Measurements from ENCODE around the gene KRT6A. TPM values are rescaled to one million over a fixed set of nuclear protein-coding genes. Genes with fewer than 3 reads are reported as not detected.
A peak's percentile ranks its signal among the peaks of the same experiment; 100 is the strongest.
"Not testable (repeated sequence)": the region's sequence is repeated elsewhere in the genome, so short reads cannot be mapped to it uniquely, and the experiment has no call there.

The KRT6A gene
- total and polyA plus RNA-seq, 2 experiments from 2014 or later = 0.22 TPM; not detected in 1

DNA sequence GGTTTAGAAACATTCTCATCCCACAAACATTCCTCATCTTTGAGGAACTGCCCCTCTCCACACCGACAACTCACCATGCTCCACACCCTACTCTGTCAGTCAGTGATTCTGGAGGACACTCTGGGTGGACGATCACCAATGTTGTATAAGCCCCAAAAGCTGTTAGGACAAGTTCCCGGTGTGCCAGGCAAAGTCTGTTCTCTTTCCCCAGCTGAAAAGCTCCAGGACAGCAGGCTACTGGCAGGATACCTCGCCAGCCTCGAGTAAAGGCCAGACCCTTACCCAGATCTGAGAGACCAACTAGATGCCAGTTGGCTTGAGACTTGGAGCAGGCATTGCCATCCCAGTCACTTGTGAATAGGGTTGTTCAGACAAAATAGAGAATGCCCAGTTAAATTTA lies 15.2 kb upstream of the KRT6A start:
- TF ChIP-seq, protein P1, sequence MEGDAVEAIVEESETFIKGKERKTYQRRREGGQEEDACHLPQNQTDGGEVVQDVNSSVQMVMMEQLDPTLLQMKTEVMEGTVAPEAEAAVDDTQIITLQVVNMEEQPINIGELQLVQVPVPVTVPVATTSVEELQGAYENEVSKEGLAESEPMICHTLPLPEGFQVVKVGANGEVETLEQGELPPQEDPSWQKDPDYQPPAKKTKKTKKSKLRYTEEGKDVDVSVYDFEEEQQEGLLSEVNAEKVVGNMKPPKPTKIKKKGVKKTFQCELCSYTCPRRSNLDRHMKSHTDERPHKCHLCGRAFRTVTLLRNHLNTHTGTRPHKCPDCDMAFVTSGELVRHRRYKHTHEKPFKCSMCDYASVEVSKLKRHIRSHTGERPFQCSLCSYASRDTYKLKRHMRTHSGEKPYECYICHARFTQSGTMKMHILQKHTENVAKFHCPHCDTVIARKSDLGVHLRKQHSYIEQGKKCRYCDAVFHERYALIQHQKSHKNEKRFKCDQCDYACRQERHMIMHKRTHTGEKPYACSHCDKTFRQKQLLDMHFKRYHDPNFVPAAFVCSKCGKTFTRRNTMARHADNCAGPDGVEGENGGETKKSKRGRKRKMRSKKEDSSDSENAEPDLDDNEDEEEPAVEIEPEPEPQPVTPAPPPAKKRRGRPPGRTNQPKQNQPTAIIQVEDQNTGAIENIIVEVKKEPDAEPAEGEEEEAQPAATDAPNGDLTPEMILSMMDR (IDR thresholded peaks at IDR 0.05; ENCODE audit: low read depth, low read length) = no peak
- no peak overlapping the region for H3K4me3 ChIP-seq
- H3K9me3 ChIP-seq (ENCODE audit: low read depth) = no peaks in the 10 kb centered on the region
- H3K27me3 ChIP-seq = no peaks in the 10 kb centered on the region
- no peaks in the 10 kb centered on the region for H3K36me3 ChIP-seq
- no peak for DNase-seq (ENCODE audit: low read depth in 1 of 2, low spot score in 1 of 2)
- no peaks in the 10 kb centered on the region for H3K4me1 ChIP-seq (ENCODE audit: low read depth)
- H3K27ac ChIP-seq = no peak overlapping the region

DNA sequence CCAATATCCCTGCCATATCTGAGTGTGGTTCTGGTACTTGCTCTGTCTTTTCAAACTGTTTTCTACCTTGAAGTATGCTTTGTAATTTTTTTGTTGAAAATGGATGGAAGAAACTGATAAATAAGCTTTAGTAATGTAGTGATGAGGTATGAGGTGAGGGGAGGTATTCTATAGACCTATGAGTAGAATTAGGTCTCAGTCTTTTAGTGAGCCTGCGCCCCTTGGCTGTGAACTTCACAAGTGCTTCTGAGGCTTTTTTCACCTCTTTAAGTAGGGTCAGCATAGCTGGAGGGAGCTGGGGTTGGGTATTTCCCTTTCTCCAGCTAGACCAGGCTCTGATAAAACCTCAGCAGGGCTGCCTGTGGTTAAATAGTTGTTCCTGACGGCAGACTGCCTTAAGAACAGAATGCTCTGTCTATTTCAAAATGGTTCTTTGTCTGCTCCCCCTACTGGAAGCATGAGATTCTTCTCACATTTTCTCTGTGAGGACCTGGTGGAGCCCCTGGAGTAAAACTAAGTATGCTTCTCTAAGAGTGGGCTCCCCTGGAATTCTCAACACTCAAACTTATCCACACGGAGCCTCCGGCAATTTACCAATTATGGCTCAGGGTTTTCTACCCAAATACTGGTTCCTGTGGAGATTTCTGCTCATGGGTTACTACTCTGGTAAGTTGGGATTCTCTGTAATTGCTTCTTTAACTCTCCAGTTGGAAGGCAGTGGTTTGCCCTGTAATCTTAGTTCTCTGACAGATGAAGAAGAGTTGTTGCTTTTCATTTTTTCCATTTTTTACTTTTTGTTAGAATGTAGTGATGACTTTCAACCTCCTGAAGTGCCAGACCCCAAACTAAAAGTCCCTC lies 14.0 kb upstream of the KRT6A start:
- no peak overlapping the region for H3K27ac ChIP-seq
- H3K27me3 ChIP-seq = no peaks in the 10 kb centered on the region
- H3K9me3 ChIP-seq (ENCODE audit: low read depth) = no peaks in the 10 kb centered on the region
- no peak overlapping the region for H3K4me3 ChIP-seq
- peak; percentile 69 to 93 for DNase-seq (ENCODE audit: low read depth in 1 of 2, low spot score in 1 of 2)
- H3K36me3 ChIP-seq = no peaks in the 10 kb centered on the region
- TF ChIP-seq, protein P1 (IDR thresholded peaks at IDR 0.05; ENCODE audit: low read depth, low read length) = peak; percentile 73
- no peaks in the 10 kb centered on the region for H3K4me1 ChIP-seq (ENCODE audit: low read depth)

DNA sequence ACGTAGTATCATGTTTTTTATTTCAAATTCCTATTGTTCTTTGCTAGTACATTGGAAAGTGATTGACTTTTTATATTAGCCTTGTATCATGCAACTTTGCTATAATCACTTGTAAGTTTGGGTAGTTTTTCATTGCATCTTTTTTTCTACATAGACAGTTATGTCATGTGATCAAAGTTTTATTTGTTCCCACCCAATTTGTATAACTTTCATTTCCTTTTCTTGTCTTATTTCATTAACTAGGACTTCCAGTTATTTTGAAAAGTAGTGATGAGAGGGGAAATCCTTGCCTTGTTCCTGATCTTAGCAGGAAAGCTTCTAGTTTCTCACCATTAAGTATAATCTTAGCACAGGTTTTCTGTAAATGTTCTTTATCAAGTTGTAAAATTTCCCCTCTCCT lies 9.8 kb upstream of the KRT6A start:
- Histone ChIP-seq H3K27me3 (no peaks in the 10 kb centered on the region), H3K27ac (no peak overlapping the region), H3K4me3 (no peak overlapping the region), H3K9me3 (ENCODE audit: low read depth) (no peaks in the 10 kb centered on the region), H3K4me1 (ENCODE audit: low read depth) (no peaks in the 10 kb centered on the region), H3K36me3 (no peaks in the 10 kb centered on the region)
- TF ChIP-seq, protein P1 (IDR thresholded peaks at IDR 0.05; ENCODE audit: low read depth, low read length) = no peak
- DNase-seq (ENCODE audit: low read depth in 1 of 2, low spot score in 1 of 2) = no peak

DNA sequence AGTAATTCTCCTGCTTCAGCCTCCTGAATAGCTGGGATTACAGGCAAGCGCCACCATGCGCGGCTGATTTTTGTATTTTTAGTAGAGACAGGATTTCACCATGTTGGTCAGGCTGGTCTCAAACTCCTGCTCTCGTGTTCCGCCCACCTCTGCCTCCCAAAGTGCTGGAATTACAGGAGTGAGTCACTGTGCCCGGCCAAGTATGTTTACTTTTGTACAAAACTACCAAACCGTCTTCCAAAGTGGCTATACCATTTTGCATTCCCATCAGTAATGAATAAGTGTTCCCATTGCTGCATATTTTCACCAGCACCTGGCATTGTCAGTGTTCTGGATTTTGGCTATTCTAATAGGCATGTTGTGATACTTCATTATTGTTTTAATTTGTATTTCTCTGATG lies 8.4 kb upstream of the KRT6A start:
- TF ChIP-seq, protein P1 (IDR thresholded peaks at IDR 0.05; ENCODE audit: low read depth, low read length) = no peak
- H3K27ac ChIP-seq = no peak overlapping the region
- no peaks in the 10 kb centered on the region for H3K4me1 ChIP-seq (ENCODE audit: low read depth)
- no peaks in the 10 kb centered on the region for H3K27me3 ChIP-seq
- no peaks in the 10 kb centered on the region for H3K36me3 ChIP-seq
- no peaks in the 10 kb centered on the region for H3K9me3 ChIP-seq (ENCODE audit: low read depth)
- no peak overlapping the region for H3K4me3 ChIP-seq
- DNase-seq (ENCODE audit: low read depth in 1 of 2, low spot score in 1 of 2) = no peak

DNA sequence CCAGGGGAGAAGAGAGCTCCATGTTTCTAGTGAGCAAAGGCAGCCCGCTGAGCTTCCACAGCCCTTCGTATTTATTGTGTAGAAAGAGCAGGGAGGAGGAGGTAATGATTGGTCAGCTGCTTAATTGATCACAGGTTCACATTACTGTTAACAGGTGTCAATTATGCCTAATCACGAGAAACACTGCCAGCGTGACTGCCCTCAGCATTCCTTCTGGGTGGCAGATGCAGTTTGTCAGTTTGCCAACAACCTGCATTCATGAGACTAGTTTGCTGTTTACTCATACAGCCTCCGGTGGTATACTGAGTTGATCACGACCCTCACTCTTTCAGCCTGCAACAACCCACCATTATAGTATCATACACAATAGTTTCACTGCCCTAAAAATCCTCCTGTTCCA lies 7.5 kb upstream of the KRT6A start:
- H3K9me3 ChIP-seq (ENCODE audit: low read depth); H3K36me3 ChIP-seq; H3K27ac ChIP-seq; H3K27me3 ChIP-seq; DNase-seq (ENCODE audit: low read depth in 1 of 2, low spot score in 1 of 2); H3K4me3 ChIP-seq; H3K4me1 ChIP-seq (ENCODE audit: low read depth): not testable (repeated sequence)

DNA sequence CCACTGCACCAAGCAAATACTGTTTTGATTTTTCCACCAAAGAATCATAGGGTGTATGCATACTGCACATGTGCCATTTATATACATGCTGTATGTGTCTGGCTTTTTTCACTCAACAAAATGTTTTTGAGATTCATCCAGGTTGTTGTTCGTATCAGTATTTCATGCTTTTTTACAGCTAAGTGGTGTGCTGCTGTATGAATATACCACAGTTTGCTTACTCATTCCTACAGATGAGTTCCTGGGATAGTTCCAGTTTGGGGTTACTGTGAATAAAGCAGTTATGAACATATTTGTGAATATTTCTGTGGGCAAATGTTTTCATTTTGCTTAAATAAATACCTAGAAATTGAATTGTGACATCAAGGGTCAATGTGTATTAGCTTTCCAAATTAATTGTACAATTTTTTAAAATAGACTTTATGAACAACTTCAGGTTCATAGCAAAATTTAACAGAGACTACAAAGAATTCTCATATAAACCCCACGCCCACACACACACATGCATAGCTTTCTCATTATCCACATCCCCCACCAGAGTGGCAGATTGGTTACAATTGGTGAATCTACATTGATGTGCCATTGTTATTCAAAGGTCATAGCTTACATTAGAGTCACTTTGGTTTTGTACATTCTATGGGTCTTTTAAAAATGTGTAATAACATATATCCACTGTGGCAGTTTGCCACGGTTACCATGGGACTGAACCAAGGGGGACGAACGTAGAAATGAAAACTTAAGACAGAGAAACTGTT lies 6.9 kb upstream of the KRT6A start:
- TF ChIP-seq, protein P1 (IDR thresholded peaks at IDR 0.05; ENCODE audit: low read depth, low read length) = no peak
- no peaks in the 10 kb centered on the region for H3K36me3 ChIP-seq

More for the DNA sequence above, 6.9 kb upstream of the KRT6A start:
- H3K27ac ChIP-seq = no peak overlapping the region
- H3K4me3 ChIP-seq = no peak overlapping the region
- peaks cover 7% of the 10 kb centered on the region for H3K4me1 ChIP-seq (ENCODE audit: low read depth)
- no peaks in the 10 kb centered on the region for H3K27me3 ChIP-seq
- no peaks in the 10 kb centered on the region for H3K9me3 ChIP-seq (ENCODE audit: low read depth)
- peak in 1 of 2 donors; percentile 38 for DNase-seq (ENCODE audit: low read depth in 1 of 2, low spot score in 1 of 2)

Measured in cardiac muscle cell (in vitro differentiated cells and primary cell).